Activated CD4-positive, alpha-beta T cell treated with anti-CD3 and anti-CD28 coated beads, Interleukin-2, amount 50 U/mL, for 4 hours (primary cell): ENCODE data around the gene C22orf31.
"Not testable (repeated sequence)": the region's sequence is repeated elsewhere in the genome, so short reads cannot be mapped to it uniquely, and the experiment has no call there.

Experiments
- DNase-seq, 2 experiments: peaks; one replicate each; pipeline ENCODE4 v3.0.0-alpha.2; 2020

Gene C22orf31

GRCh38 chr22:29061773-29062172 lies at the start of gene C22orf31:
Gene C22orf31 (minus strand): TSS chr22:29061831. CDS start chr22:29061792, 39 bp downstream.
- DNase-seq, result no peak

GRCh38 chr22:29110946-29111345 lies 49.3 kb upstream of the C22orf31 start:
- DNase-seq, result no peak

GRCh38 chr22:29109822-29110221 lies 48.2 kb upstream of the C22orf31 start:
- no peak for DNase-seq

- DNase-seq, result no peak
These were observed 46.5 kb upstream of the C22orf31 start for GRCh38 chr22:29108137-29108536.

GRCh38 chr22:29106839-29107238 lies 45.2 kb upstream of the C22orf31 start:
- no peak for DNase-seq

GRCh38 chr22:29105468-29105867 lies 43.8 kb upstream of the C22orf31 start:
- DNase-seq, result no peak

- no peak for DNase-seq
These were observed 41.5 kb upstream of the C22orf31 start for GRCh38 chr22:29103121-29103520.

- no peak for DNase-seq
These were observed 40.7 kb upstream of the C22orf31 start for GRCh38 chr22:29102300-29102699.

GRCh38 chr22:29098296-29098695 lies 36.7 kb upstream of the C22orf31 start:
- no peak for DNase-seq

GRCh38 chr22:29096736-29097669 lies 35.4 kb upstream of the C22orf31 start:
- no peak for DNase-seq

GRCh38 chr22:29095459-29095858 lies 33.8 kb upstream of the C22orf31 start:
- DNase-seq, result no peak

GRCh38 chr22:29093501-29094300 lies 32.1 kb upstream of the C22orf31 start:
- DNase-seq, result no peak

- no peak for DNase-seq
These were observed 31.4 kb upstream of the C22orf31 start for GRCh38 chr22:29093030-29093429.

- no peak for DNase-seq
These were observed 30.6 kb upstream of the C22orf31 start for GRCh38 chr22:29092243-29092642.

GRCh38 chr22:29090039-29090438 lies 28.4 kb upstream of the C22orf31 start:
- DNase-seq, result no peak

GRCh38 chr22:29089507-29089906 lies 27.9 kb upstream of the C22orf31 start:
- no peak for DNase-seq

GRCh38 chr22:29088809-29089208 lies 27.2 kb upstream of the C22orf31 start:
- DNase-seq, result no peak

GRCh38 chr22:29087012-29087411 lies 25.4 kb upstream of the C22orf31 start:
- no peak for DNase-seq

- no peak for DNase-seq
These were observed 22.4 kb upstream of the C22orf31 start for GRCh38 chr22:29083933-29084591.

- DNase-seq, result not testable (repeated sequence)
These were observed 21.9 kb upstream of the C22orf31 start for GRCh38 chr22:29083576-29083932.

- no peak for DNase-seq
These were observed 21.4 kb upstream of the C22orf31 start for GRCh38 chr22:29082826-29083545.

- DNase-seq, result no peak
These were observed 20.0 kb upstream of the C22orf31 start for GRCh38 chr22:29081517-29082236.
